Nephron (organoid): Measurements from ENCODE around the gene GLYAT.
A peak's percentile ranks its signal among the peaks of the same experiment; 100 is the strongest.

Experiments
- H3K27ac Mint-ChIP-seq, 3 experiments: 2 replicates each; pipeline ENCODE4 v1.8.0; 2020; ENCODE audit warnings: mixed read lengths in 3 of 3, mild to moderate bottlenecking in 2 of 3, moderate library complexity in 1 of 3
- H3K27me3 Mint-ChIP-seq: 2 replicates; pipeline ENCODE4 v1.8.0; 2021; ENCODE audit warnings: low read depth, mild to moderate bottlenecking, moderate library complexity, mixed read lengths
- H3K36me3 Mint-ChIP-seq: 2 replicates; pipeline ENCODE4 v1.8.0; 2020; ENCODE audit warnings: low read depth, mixed read lengths
- H3K4me1 Mint-ChIP-seq: 2 replicates; pipeline ENCODE4 v1.8.0; 2020; ENCODE audit warnings: mixed read lengths
- H3K4me3 Mint-ChIP-seq, 3 experiments: 2 replicates each; pipeline ENCODE4 v1.8.0; 2020; ENCODE audit warnings: mild to moderate bottlenecking in 3 of 3, mixed read lengths in 3 of 3, moderate library complexity in 2 of 3
- H3K9me3 Mint-ChIP-seq: 2 replicates; pipeline ENCODE4 v1.8.0; 2020; ENCODE audit warnings: mixed read lengths
- CTCF ChIP-seq, 3 experiments: fragments of 200-600 bp; sonication (generic); IDR thresholded peaks; one replicate each; pipeline ENCODE4 v1.5.0; 2021; ENCODE audit warnings: antibody characterized with exemption in 3 of 3; ENCODE audit not compliant: unreplicated experiment in 3 of 3

GLYAT gene

GRCh38 chr11:58727415-58727797 is 4.3 kb downstream of the GLYAT start:
- TF ChIP-seq CTCF (IDR thresholded peaks at IDR 0.05; ENCODE audit: unreplicated experiment in 3 of 3) = no peak
- Mint-ChIP-seq H3K27ac (peak overlapping the region; percentile 93 to 99 (median 96)), H3K36me3 (no peaks in the 10 kb centered on the region), H3K27me3 (no peaks in the 10 kb centered on the region), H3K4me1 (peaks cover 33% of the 10 kb centered on the region), H3K9me3 (no peaks in the 10 kb centered on the region), H3K4me3 (peak overlapping the region in 2 of 3 experiments; percentile 16 to 22)

- H3K4me3 Mint-ChIP-seq = peak overlapping the region; percentile 3 to 16 (median 6)
- H3K27me3 Mint-ChIP-seq = no peaks in the 10 kb centered on the region
- H3K36me3 Mint-ChIP-seq = no peaks in the 10 kb centered on the region
- peak overlapping the region; percentile 93 to 99 (median 96) for H3K27ac Mint-ChIP-seq
- H3K9me3 Mint-ChIP-seq = no peaks in the 10 kb centered on the region
- TF ChIP-seq CTCF (IDR thresholded peaks at IDR 0.05; ENCODE audit: unreplicated experiment in 3 of 3) = no peak
- H3K4me1 Mint-ChIP-seq = peaks cover 33% of the 10 kb centered on the region
Observed at GRCh38 chr11:58726737-58727414, 4.9 kb downstream of the GLYAT start.

DNA sequence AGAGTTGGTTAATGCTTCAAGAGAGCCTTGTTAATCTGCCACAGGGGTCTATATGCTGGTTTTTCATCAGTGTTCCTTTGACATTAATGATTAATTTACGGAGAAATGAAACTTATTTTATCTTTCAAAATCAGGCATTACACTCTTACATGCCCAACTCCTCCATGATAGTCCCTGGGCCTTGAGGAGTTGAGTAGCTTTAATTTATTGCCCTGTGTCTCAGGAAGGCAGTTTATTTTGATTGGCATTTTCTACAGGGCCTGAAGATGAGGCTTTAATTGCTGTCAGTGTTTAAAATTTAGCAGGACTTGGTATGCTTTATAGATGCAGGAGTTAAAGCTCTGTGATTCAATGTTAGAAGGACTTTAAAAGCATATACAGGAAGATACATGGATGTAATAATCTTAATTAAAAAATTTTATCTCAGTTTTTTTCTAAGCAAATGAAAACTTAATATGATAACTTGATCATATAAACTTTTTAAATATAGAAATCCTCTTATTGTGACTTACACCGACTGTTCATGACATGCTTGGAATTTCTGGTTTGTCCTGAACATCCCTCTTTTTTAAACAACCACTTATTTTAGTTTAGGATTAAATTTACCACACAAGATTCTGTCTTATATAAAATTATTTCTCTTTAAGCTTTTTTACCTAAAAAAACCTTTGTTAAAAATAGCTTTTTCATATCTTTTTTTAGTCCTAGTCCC is 12.2 kb downstream of the GLYAT start:
- H3K27me3 Mint-ChIP-seq = no peaks in the 10 kb centered on the region
- H3K4me1 Mint-ChIP-seq = peaks cover 5% of the 10 kb centered on the region
- no peak overlapping the region for H3K27ac Mint-ChIP-seq
- TF ChIP-seq CTCF (IDR thresholded peaks at IDR 0.05; ENCODE audit: unreplicated experiment in 3 of 3) = no peak
- peaks cover 6% of the 10 kb centered on the region for H3K36me3 Mint-ChIP-seq
- H3K9me3 Mint-ChIP-seq = peaks cover 6% of the 10 kb centered on the region
- H3K4me3 Mint-ChIP-seq = no peak overlapping the region

DNA sequence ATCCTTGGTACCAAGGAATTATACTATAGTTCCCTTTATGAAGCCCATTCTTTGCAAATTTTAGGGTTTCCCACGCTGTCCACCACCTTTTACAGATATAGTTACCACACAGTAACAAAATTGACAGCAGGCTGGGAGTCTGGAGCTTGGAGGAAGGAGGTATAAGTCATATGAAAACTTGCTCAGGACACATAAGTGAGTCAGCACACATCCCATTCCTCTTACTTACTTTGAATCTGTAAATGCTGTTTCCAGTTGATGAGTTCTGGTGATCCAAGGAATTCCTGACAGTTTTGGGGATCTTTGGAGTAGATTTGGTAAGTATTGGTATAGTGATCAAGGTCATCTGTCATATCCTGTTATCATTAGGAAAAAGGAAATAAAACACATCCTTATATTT is 19.2 kb downstream of the GLYAT start:
- no peak overlapping the region for H3K27ac Mint-ChIP-seq
- peaks cover 13% of the 10 kb centered on the region for H3K9me3 Mint-ChIP-seq

DNA sequence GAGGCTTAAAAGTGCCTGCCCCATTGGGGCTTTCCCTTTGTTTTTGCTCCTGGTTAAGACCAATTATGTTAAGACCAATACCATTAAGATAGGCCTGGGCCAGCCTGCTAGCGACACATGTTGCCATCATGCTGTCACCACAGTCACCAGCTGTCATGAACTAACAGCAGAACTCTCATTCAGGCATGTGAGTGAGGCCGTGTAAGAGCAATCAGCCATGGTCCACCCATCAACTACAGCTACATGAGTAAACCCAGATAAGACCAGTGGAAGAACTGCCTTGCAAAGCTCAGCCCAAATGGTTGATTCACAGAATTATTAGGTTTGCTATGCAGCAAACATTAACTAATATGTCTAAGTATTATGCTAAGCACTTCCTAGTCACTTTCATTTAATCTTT is 19.9 kb downstream of the GLYAT start:
- Mint-ChIP-seq H3K36me3 (peaks cover 7% of the 10 kb centered on the region), H3K4me3 (no peak overlapping the region), H3K9me3 (peaks cover 14% of the 10 kb centered on the region), H3K27ac (no peak overlapping the region), H3K4me1 (no peaks in the 10 kb centered on the region), H3K27me3 (peaks cover 3% of the 10 kb centered on the region)
- no peak for TF ChIP-seq CTCF (IDR thresholded peaks at IDR 0.05; ENCODE audit: unreplicated experiment in 3 of 3)

More for the DNA sequence above, 19.2 kb downstream of the GLYAT start:
- Mint-ChIP-seq H3K27me3 (no peaks in the 10 kb centered on the region), H3K4me3 (no peak overlapping the region), H3K36me3 (peaks cover 7% of the 10 kb centered on the region), H3K4me1 (no peaks in the 10 kb centered on the region)
- no peak for TF ChIP-seq CTCF (IDR thresholded peaks at IDR 0.05; ENCODE audit: unreplicated experiment in 3 of 3)
